Measurements from ENCODE around the gene RAPGEF5.

- TF ChIP-seq CTCF (IDR thresholded peaks at IDR 0.05) (no peak), POLR2A (IDR thresholded peaks at IDR 0.05) (no peak), POLR2AphosphoS5 (IDR thresholded peaks at IDR 0.05) (no peak)
Measured at GRCh38 chr7:22129166-22129565, 227.8 kb downstream of the RAPGEF5 start.
